GM19397 (cell line): Measurements from ENCODE around the gene ANXA1.
"Not testable (repeated sequence)": the region's sequence is repeated elsewhere in the genome, so short reads cannot be mapped to it uniquely, and the experiment has no call there.

Source experiments
- ATAC-seq: cut with Tn5 transposase; IDR thresholded peaks from one replicate; pipeline ENCODE4 v1.9.1; 2021; ENCODE audit warnings: mild to moderate bottlenecking, moderate library complexity; ENCODE audit not compliant: unreplicated experiment

ANXA1 gene

DNA sequence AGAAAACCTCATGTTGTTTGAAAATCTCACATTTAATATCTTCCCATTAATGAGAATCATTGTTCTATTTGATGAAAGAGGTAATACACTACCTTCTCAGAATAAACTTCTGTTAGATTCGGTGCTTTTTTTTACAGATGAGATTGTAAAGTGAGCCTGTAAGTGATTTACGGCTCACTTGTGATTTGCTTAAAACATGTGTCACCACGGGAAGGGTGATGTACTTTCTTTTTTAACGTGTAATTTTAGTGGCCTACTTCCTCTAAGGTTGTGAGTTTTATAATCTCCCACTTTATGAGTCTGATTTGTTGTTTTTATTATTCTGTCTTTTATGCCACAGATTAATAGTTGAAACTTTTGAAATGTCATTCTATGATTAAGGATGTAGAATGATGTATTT is 15.9 kb downstream of the ANXA1 start:
- no peak for ATAC-seq

DNA sequence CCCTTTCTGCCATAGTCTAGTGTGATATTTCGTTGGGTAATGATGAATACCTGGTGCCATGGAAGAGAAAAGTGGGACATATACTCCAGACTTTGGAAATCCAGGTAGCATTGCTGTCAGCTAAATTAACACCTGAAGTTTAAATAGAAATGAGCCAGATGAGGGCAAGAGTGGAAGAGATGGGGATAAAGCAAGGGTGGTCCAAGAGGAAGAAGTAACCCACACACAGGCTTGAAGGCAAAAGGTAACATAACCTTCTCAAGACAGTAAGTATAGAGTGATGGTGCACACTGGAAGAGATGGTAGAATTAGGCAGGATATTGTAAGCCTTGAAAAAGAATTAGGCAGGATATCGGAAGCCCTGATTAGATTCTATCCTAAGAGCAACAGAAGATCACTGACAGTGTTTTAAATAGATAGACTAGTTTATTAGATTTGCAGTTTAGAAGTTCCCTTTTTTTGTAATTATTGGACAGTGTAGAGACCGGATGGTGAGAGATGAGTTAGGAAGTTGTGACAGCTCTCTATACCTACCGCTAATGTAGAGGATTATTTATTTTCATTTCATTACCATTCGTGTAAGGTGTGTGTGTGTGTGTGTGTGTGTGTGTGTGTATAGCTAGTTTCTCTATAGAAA is 16.8 kb downstream of the ANXA1 start:
- ATAC-seq, result no peak

DNA sequence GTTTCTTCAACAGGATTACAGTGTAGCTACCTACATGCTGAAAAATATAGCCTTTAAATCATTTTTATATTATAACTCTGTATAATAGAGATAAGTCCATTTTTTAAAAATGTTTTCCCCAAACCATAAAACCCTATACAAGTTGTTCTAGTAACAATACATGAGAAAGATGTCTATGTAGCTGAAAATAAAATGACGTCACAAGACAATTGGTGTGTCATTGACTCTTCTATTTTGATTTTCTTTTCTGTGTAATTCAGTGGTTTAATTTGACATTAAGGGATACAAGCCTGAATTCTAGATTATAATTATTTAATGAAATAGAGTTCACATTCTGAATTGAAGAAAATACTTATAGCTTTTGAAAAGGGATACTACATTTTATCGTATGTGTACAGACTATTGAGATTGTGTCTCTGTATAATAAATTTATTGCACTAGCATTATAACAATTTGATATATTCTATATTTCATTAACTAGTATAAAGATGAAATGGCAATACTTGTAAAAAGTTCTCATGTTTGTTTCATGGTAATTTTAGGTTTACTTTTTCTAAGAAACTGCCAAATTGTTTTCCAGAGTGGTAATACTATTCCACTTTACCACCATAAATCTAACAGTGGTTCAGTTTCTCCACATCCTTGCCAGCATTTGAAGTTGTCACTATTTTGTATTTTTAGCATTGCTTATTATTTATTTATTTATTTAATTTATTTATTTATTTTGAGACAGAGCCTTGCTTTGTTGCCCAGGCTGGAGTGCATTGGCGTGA is 18.7 kb downstream of the ANXA1 start:
- no peak for ATAC-seq

DNA sequence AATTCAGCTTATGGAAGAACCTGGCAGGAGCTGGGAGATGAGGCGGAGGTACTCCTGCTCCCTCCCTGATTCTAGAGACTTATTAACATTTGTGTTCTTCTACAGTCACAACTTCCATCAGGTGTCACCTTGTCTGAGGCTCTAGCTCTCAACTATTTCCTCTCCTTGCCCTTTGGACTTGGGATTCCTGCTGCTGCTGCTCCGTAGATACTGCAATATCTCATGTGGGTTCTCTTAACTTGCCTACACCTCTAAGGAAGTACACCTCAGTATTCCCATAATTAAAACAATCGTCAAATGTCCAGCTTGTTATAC is 21.2 kb downstream of the ANXA1 start:
- ATAC-seq, result no peak

DNA sequence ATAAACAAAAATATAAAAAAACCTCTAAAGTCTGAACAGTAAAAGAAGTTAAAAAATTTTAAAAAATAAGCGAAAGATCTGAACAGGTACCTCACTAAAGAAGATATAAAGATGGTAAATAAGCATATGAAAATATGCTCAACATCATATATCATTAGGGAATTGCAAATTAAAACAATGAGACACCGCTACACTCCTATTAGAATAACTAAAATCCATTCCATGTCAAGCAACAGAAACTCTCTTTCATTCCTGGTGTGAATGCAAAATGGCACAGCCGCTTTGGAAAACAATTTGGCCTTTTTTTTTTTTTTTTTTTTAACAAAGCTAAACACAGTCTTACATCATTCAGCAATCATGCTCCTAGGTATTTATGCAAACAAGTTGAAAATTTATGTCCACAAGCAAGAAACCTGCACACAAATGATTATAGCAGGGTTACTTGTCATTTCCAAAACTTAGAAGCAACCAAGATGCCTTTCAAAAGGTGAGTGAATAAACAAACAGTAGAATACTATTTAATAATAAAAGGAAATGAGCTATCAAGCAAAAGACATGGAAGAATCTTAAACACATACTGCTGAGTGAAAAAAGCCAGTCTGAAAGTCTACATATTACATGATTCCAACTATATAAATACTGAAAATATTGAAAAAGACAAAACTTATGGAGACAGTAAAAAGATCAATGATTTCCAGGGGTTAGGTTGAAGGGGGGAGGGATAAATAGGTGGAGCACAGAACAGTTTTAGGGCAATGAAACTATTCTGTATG is 22.1 kb downstream of the ANXA1 start:
- ATAC-seq, result no peak

DNA sequence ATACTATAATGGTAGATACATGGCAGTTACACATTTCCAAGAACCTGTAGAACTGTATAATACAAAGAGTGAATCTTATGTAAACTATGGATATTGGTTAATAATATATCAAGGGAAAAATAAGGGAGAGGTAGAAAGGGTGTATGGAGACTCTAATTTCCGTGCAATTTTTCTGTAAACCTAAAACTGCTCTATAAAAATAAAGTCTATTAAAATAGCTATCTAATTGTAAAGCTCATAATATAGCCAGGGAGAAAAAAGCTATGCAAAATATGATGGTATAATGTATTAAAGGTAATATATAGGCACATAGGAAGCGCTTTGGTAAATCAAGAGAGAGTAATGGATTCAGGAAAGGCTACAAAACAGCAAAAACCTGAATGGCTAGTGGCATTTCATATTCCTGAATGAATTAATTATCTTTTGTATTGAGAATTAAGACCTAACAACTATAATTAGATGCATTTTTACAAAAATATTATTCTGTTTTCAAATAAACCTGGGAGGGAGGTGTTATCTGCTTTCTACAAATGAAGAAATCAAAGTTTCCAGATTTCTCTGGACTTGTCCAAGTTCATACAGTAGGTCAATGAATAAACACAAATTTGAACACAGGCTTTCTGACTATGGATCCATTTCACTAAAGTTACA is 22.8 kb downstream of the ANXA1 start:
- ATAC-seq, result no peak

DNA sequence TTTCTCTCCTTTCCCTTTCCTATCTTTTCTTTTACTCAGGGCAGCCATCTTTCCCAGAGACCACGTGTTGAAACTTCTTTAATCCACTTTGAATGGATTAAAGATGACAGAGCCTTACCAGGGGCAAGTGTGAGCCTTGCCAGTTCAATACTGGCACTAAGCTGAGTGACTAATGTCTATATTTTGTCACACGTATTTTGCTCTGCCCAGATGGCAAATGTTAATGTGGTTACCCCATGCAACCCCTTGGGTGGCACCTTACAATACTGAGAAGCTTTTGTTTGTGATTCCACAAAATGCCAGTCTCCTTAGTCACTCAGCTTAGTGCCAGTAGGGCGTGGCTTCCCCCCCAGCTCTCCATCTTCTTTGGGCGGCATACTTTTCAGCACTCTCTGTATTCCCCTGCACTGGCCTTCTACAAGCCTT is 24.8 kb downstream of the ANXA1 start:
- ATAC-seq, result no peak

DNA sequence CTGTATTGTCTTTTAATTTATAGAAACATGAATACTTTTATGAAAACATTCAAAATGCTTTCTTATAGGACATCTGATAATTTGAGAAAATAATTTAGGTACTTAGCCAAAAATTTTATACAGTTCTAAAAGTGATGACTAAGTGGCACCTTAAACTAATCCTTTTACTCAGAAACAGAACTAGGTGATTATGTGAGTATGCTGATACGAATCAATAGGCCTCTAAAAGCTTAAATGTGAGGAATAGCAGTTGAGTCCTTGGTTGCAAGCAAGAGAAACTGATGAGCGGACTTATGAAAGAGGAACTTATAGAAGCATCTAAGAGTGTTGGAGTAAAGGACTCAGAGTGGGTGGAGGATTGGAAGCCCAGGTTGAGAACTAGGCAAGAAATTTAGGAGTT is 26.4 kb downstream of the ANXA1 start:
- ATAC-seq, result no peak

DNA sequence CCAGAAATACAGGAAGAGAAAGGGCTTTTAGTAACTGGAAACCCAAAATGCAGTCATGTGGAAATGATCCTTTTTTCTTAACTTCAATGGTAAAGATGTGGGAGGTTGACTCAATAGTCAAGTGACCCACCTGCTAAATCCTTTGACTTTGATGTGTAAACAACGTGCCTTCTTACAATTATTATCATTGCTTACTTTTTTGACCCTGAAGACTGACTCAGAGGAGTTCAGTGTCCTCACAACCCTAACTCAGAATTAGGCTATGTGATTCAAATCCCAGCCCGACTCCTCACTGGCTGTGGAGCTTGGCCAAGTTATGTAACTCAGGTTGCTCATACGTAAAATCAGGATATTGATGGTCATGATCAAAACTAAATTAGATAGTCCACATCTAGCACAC is 27.9 kb downstream of the ANXA1 start:
- peak; percentile 52 for ATAC-seq

DNA sequence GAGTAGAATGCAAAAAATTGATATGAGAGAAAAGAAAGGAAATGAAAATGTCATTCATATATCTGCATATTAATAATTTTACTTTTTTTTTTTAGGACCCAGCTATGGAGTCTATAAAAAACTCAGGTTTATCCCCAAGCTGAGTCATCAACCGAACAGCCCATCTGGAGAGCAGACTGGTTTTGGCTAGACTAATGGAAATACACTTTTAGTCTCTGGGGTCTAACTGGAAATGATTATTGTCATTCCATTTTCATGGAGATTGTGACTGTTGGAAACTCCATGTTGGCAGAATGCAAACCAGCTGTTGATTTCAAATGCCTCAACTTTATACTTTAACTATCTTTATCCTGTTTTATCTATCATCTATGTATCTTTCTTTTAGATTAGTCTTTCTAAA is 28.7 kb downstream of the ANXA1 start:
- no peak for ATAC-seq

DNA sequence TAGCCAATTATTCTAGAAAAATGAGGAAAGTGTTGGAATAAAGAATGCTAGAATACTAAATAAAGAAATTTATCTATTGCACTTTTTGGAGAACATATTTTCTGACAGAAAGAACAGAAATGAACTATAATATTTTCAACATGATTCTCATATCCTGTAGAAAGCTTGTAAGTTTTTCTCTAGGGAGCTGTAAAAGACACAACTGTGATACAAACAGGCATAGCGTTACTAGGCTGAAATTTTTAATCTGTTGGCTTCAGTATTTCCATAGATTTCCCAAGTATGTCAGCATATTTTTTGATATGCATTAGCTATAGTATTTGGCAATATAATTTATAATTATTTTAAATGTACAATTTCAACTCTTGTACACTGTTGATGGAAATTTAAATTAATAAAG is 31.3 kb downstream of the ANXA1 start:
- ATAC-seq, result no peak

DNA sequence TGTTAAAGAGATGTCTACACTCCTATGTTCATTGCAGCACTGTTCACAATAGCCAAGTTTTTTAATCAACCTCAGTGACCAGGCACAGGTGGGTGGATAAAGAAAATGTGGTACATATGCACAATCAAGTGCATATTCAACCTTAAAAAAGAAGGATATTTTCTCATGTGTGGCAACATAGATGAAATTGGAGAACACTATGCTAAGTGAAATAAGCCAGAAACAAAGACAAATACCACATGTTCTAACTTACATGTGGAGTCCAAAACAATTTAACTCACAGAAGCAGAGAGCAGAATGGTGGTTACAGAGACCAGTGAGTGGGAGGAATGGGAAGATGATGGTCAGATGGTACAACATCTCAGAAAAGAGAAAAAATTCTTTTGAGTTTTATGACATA is 31.8 kb downstream of the ANXA1 start:
- ATAC-seq, result no peak

DNA sequence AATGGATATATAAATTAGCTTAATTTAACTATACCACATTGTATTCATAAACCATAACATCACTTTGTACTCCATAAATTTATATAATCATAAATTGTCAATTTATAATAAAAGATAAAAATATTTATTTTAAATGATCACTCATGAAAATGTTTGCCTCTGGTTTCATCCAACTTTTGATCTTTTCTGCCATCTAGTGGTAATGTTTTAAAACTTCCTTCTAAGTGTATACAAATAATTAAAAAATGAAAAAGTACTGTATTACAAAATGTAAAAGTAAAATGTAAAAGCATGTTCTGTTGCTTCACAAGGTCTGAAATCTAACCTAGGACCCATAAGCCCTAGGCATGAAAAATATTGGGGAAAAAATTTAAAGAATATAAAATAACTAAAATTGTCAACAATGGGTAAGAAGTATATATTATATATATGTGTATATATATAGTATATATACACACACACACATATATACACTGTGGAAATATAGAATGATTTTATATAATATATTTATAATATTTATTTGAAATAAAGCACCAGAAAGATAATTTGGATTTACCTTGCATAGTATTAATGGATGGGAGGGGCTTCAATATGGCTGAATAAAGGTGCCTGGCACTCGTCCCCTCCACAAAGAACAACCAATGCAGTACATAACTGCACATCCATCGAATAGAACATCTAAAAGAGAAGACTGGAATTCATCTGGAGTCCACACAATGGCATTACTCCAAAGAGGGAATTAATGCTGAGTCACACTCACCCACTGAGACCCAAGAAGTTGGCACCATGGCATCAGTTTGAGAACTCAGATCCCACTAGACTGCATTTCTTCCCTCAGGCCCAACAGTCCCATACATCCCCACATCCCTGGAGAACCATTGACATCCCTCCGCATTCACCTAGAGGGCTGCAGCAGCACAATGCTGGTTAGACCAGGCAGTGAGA is 32.5 kb downstream of the ANXA1 start:
- ATAC-seq, result no peak

DNA sequence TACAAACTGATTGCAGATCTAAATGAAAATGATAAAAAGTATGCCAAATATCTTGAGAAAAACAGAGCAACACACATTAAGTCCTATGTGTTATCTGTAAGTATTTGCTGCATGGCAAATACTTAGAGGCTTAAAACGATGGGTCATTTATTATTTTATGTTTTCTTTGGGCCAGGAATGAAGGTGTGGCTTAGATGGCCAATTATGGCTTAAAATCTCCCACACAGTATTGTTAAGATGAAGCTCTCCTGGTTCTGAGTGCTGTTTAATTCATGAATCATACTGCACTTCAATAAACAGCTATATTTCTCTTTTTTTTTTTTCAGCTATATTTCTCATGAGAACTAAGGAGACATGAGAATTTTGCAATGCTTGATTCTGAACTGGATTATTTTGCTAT is 39.4 kb downstream of the ANXA1 start:
- ATAC-seq, result not testable (repeated sequence)

DNA sequence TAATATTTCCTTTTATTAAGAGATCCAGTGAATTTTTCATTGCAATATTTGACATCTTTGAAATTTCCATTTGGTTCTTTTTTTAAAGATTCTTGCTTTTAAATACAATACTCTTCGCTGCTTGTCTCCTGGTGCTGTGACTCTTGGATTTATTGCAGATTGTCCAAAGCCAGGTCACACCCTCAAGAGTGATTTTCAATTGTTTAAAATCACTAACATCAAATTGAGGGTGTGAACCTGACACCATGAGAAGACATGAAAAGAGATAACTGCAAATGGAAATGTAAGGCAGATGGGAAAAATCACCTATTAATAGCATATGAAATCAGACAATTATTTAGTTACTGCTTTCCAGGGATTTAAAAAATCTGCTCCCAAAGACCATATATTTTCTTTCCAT is 42.6 kb downstream of the ANXA1 start:
- no peak for ATAC-seq

DNA sequence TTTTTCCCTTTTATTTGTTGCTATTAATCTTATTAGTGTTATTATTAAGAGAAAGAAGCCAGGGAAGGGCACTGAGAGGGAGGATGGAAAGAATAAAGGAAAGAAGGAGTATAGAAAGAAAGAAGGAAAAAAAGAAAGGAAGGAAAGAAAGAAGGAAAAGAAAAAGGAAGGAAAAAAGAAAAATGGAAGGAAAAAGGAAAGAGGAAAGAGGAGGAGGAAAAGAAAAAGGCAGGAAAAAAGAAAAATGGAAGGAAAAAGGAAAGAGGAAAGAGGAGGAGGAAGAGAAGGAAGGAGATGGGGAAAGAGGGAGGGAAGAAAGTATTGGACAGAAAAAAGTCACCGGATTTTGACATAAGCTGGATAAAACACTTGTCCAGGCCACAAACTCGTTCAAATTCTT is 47.8 kb downstream of the ANXA1 start:
- ATAC-seq, result no peak

DNA sequence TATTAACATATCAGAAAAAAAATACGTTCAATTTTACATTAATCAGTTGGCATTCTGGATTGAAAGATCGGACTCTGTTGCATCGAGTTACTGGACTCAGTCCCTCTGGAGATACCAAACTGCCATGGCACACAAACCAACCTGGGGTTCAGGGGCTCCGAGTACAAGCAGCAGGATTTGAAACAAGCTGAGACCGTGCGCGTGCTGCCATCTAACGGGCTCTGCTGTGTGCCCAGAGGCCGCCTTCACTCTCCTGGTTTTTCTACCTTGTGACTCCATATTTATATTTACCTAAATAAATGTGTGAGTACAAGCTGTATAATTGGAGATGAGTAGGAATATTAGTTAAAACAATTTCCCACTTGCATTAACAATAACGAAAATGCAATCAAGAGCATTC is 48.2 kb downstream of the ANXA1 start:
- ATAC-seq, result no peak

DNA sequence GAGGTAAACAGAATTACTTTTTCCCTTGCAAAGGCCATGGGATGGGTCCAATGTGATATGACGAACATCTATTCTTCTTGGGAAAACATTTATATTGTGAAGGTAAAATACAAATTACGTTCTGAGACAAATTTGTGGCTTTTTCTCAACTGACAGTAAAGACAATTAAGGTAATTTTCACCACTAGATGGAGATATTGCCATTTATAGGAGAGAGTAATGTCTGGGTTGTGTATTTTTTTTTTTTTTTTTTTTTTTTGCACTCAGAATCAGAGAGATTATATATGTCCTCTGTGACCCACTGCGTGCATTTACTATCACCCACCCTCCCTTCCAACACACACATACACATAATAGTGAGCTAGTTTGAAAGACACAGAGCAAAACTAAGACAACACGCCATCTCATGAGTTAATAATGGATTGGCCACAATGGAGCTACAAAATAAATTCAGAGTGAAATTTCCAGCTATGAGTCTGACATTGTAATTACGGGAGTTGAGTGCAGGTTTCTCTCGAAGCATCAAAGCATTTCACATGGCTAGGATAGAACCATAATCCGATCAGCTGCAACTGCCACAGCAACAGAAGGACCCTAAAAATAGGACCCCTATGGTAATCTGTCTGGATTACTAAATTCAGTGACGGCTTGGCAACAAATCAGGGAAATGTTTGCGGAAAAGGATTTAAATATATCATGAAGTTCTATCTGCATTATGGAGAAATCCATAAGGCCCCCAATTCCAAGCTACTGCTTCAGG is 49.2 kb downstream of the ANXA1 start:
- no peak for ATAC-seq

DNA sequence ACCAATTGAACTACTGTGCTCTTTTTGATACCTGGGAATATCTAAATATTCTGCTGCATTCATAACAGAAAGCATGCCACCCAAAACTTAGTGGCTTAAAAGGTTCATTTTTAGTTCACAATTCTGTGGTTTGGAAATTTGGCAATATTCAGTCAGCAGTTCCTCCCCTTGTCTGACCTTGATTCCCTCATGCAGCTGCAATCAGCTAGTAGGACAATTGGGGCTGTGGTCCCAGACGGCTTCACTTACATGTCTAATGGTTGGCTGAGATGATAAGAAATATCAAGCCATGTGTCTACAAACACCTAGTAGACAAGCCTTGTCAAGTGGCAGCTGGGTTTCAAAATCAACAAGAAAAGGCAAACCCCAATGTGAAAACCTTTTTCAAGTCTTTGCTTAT is 51.3 kb downstream of the ANXA1 start:
- ATAC-seq, result no peak

DNA sequence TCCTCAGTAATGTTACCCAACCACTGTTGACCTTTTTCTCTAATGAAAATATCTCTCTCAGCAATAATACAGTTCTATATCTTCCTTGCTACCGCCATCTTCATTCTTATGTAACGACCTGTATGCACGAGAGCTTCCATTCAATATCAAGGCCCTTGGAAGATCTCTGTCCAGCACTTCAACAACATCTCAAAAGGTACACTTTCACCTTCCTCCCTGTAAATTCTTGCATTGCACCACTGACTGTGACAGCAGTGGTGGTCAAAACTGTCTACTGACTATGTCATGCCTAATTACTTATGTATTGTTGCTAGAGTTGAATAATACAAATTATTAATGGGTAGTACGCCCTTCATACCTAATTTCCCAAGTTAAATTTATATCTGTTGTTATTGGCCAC is 53.3 kb downstream of the ANXA1 start:
- no peak for ATAC-seq
